Mesendoderm (in vitro differentiated cells): ENCODE measurements around the gene ACBD6.
A peak's percentile ranks its signal among the peaks of the same experiment; 100 is the strongest.

ENCODE experiments used
- DNase-seq: peaks from one replicate; pipeline ENCODE4 v3.0.0; 2013
- H2AK5ac ChIP-seq: 2 replicates; pipeline ENCODE4 v1.6.1; 2013; ENCODE audit warnings: low read length, inconsistent platforms
- H2BK120ac ChIP-seq: 2 replicates; pipeline ENCODE4 v1.6.1; 2013; ENCODE audit warnings: low read depth, mild to moderate bottlenecking, low read length, moderate library complexity, mixed read lengths
- H2BK15ac ChIP-seq: replicated peaks from 2 replicates; pipeline ENCODE4 v1.6.1; 2013; ENCODE audit warnings: low read depth, mild to moderate bottlenecking, moderate library complexity
- H2BK5ac ChIP-seq: 2 replicates; pipeline ENCODE4 v1.6.1; 2013; ENCODE audit warnings: low read length, inconsistent platforms
- H3K18ac ChIP-seq: 2 replicates; pipeline ENCODE4 v1.6.1; 2013; ENCODE audit warnings: mild to moderate bottlenecking, low read length, mixed read lengths
- H3K23ac ChIP-seq: one replicate; pipeline ENCODE4 v1.6.1; 2013; ENCODE audit warnings: low read length
- H3K27ac ChIP-seq: 2 replicates; pipeline ENCODE4 v1.5.1; 2013; ENCODE audit warnings: low read depth, mild to moderate bottlenecking, inconsistent platforms, low read length, moderate library complexity
- H3K27me3 ChIP-seq: 2 replicates; pipeline ENCODE4 v1.6.1; 2013; ENCODE audit warnings: low read length, control low read depth, mild to moderate bottlenecking, inconsistent platforms; ENCODE audit not compliant: insufficient read depth, poor library complexity
- H3K36me3 ChIP-seq: 2 replicates; pipeline ENCODE4 v1.6.1; 2013; ENCODE audit warnings: low read length, inconsistent platforms; ENCODE audit not compliant: control insufficient read depth, insufficient read depth
- H3K4ac ChIP-seq: one replicate; pipeline ENCODE4 v1.6.1; 2013; ENCODE audit warnings: low read depth, mild to moderate bottlenecking, low read length, moderate library complexity
- H3K4me1 ChIP-seq: 2 replicates; pipeline ENCODE4 v1.6.1; 2013; ENCODE audit warnings: low read depth, low read length, inconsistent platforms; ENCODE audit not compliant: control insufficient read depth
- H3K4me2 ChIP-seq: 2 replicates; pipeline ENCODE4 v1.6.1; 2013; ENCODE audit warnings: low read length
- H3K4me3 ChIP-seq: 2 replicates; pipeline ENCODE4 v1.5.1; 2013; ENCODE audit warnings: mild to moderate bottlenecking, low read length
- H3K56ac ChIP-seq: one replicate; pipeline ENCODE4 v1.6.1; 2013; ENCODE audit warnings: low read length
- H3K79me1 ChIP-seq: 2 replicates; pipeline ENCODE4 v1.6.1; 2013; ENCODE audit warnings: low read length, inconsistent platforms
- H3K79me2 ChIP-seq: 2 replicates; pipeline ENCODE4 v1.6.1; 2013; ENCODE audit warnings: mild to moderate bottlenecking, low read length; ENCODE audit not compliant: control insufficient read depth, insufficient read depth
- H3K9ac ChIP-seq: 2 replicates; pipeline ENCODE4 v1.6.1; 2013; ENCODE audit warnings: low read length, inconsistent platforms
- H4K5ac ChIP-seq: one replicate; pipeline ENCODE4 v1.6.1; 2013; ENCODE audit warnings: low read length
- H4K8ac ChIP-seq: one replicate; pipeline ENCODE4 v1.6.1; 2013; ENCODE audit warnings: low read depth, mild to moderate bottlenecking, control low read depth, low read length, moderate library complexity
- WGBS: extraction: QIAGEN DNeasy Blood & Tissue Kit; methylation state at CpG from one replicate; pipeline ENCODE4 v1.1.7; 2013; ENCODE audit warnings: low lambda C conversion rate, missing lambda C conversion rate; ENCODE audit not compliant: insufficient coverage; ENCODE audit errors: extremely low coverage; 5-methylcytosine and 5-hydroxymethylcytosine counted together

Gene ACBD6

GRCh38 chr1:180269645-180270529 is 232.5 kb downstream of the ACBD6 start:
- Histone ChIP-seq H3K4me1 (peaks cover 5% of the 10 kb centered on the region), H3K23ac (no peak overlapping the region), H3K56ac (no peak overlapping the region), H2BK120ac (no peak overlapping the region), H3K4me2 (no peak overlapping the region), H4K8ac (no peak overlapping the region), H3K79me1 (no peaks in the 10 kb centered on the region), H3K27me3 (no peaks in the 10 kb centered on the region), H2BK15ac (no peak overlapping the region), H3K4ac (no peak overlapping the region), H2BK5ac (no peak overlapping the region), H3K18ac (no peak overlapping the region), H3K79me2 (no peaks in the 10 kb centered on the region), H3K4me3 (no peak overlapping the region), H3K36me3 (no peaks in the 10 kb centered on the region), H2AK5ac (no peak overlapping the region), H3K9ac (no peak overlapping the region), H3K27ac (no peak overlapping the region), H4K5ac (no peak overlapping the region)
- no CpG with 5 or more reads among the region's 14 CpGs for WGBS
- DNase-seq, result peak; percentile 73

GRCh38 chr1:180268556-180269075 is 233.8 kb downstream of the ACBD6 start:
- Histone ChIP-seq H3K9ac (no peak overlapping the region), H3K4ac (no peak overlapping the region), H3K27me3 (no peaks in the 10 kb centered on the region), H2BK120ac (no peak overlapping the region), H3K4me3 (no peak overlapping the region), H3K23ac (no peak overlapping the region), H2BK5ac (no peak overlapping the region), H3K79me2 (no peaks in the 10 kb centered on the region), H3K36me3 (no peaks in the 10 kb centered on the region), H3K79me1 (no peaks in the 10 kb centered on the region), H2BK15ac (no peak overlapping the region), H3K4me1 (peaks cover 5% of the 10 kb centered on the region), H3K4me2 (no peak overlapping the region), H2AK5ac (no peak overlapping the region), H3K27ac (no peak overlapping the region), H3K18ac (no peak overlapping the region), H4K8ac (no peak overlapping the region), H3K56ac (no peak overlapping the region), H4K5ac (no peak overlapping the region)
- DNase-seq, result no peak
- WGBS, result no CpG with 5 or more reads among the region's 9 CpGs

- Histone ChIP-seq H2BK15ac (no peak overlapping the region), H2AK5ac (no peak overlapping the region), H3K4me1 (peaks cover 5% of the 10 kb centered on the region), H3K79me1 (no peaks in the 10 kb centered on the region), H3K27me3 (no peaks in the 10 kb centered on the region), H3K56ac (no peak overlapping the region), H4K8ac (no peak overlapping the region), H3K4me3 (no peak overlapping the region), H3K36me3 (no peaks in the 10 kb centered on the region), H3K9ac (no peak overlapping the region), H3K79me2 (no peaks in the 10 kb centered on the region), H3K27ac (no peak overlapping the region), H3K4me2 (no peak overlapping the region), H2BK5ac (no peak overlapping the region), H3K23ac (no peak overlapping the region), H4K5ac (no peak overlapping the region), H3K4ac (no peak overlapping the region), H2BK120ac (no peak overlapping the region), H3K18ac (no peak overlapping the region)
- DNase-seq, result no peak
- WGBS, result no CpG with 5 or more reads among the region's 5 CpGs
Observed at GRCh38 chr1:180267761-180268555, 234.4 kb downstream of the ACBD6 start.

- no CpG with 5 or more reads among the region's 12 CpGs for WGBS
- Histone ChIP-seq H3K27ac (no peak overlapping the region), H3K4me2 (no peak overlapping the region), H3K79me1 (no peaks in the 10 kb centered on the region), H3K18ac (no peak overlapping the region), H3K4me1 (peaks cover 5% of the 10 kb centered on the region), H3K4me3 (no peak overlapping the region), H2AK5ac (no peak overlapping the region), H4K8ac (no peak overlapping the region), H2BK120ac (no peak overlapping the region), H3K56ac (no peak overlapping the region), H2BK15ac (no peak overlapping the region), H4K5ac (no peak overlapping the region), H3K36me3 (no peaks in the 10 kb centered on the region), H3K79me2 (no peaks in the 10 kb centered on the region), H3K23ac (no peak overlapping the region), H3K27me3 (no peaks in the 10 kb centered on the region), H2BK5ac (no peak overlapping the region), H3K9ac (no peak overlapping the region), H3K4ac (no peak overlapping the region)
- no peak for DNase-seq
Observed at GRCh38 chr1:180267211-180267561, 235.2 kb downstream of the ACBD6 start.

- Histone ChIP-seq H3K4ac (no peak overlapping the region), H3K18ac (no peak overlapping the region), H3K36me3 (no peaks in the 10 kb centered on the region), H3K4me1 (peaks cover 5% of the 10 kb centered on the region), H2AK5ac (no peak overlapping the region), H3K23ac (no peak overlapping the region), H3K79me1 (no peaks in the 10 kb centered on the region), H2BK120ac (no peak overlapping the region), H3K79me2 (no peaks in the 10 kb centered on the region), H4K5ac (no peak overlapping the region), H3K4me2 (no peak overlapping the region), H3K27me3 (no peaks in the 10 kb centered on the region), H3K4me3 (no peak overlapping the region), H2BK15ac (no peak overlapping the region), H3K56ac (no peak overlapping the region), H2BK5ac (no peak overlapping the region), H3K27ac (no peak overlapping the region), H4K8ac (no peak overlapping the region), H3K9ac (no peak overlapping the region)
- no peak for DNase-seq
- no CpG with 5 or more reads among the region's 28 CpGs for WGBS
Observed at GRCh38 chr1:180266275-180267210, 235.8 kb downstream of the ACBD6 start.
